WTC11 (cell line): ENCODE data around the gene SGIP1. TPM values are rescaled to one million over a fixed set of nuclear protein-coding genes. Genes with fewer than 3 reads are reported as not detected.

Experiments used
- ATAC-seq: fragments of 200-7000 bp; cut with Tn5 transposase; 2 replicates; pipeline ENCODE4 v1.10.0; 2021; ENCODE audit warnings: mild to moderate bottlenecking, moderate library complexity
- CTCF ChIA-PET: fragments of 300-600 bp; sonication (Branson Sonifier 250); formaldehyde crosslinking; loops from one replicate; lab custom pipeline; 2021; ENCODE audit warnings: antibody characterized with exemption; lab: Charles Lee
- POLR2A ChIA-PET: fragments of 350-600 bp; sonication (Branson Sonifier 250); formaldehyde crosslinking; loops from one replicate; lab custom pipeline; 2021; ENCODE audit warnings: antibody characterized with exemption; lab: Charles Lee
- DNase-seq: peaks from one replicate; pipeline ENCODE4 v3.0.0; 2021; ENCODE audit warnings: low spot score
- H3K27ac Mint-ChIP-seq: 2 replicates; pipeline ENCODE4 v1.8.0; 2021; ENCODE audit warnings: mixed read lengths
- H3K27me3 Mint-ChIP-seq: 2 replicates; pipeline ENCODE4 v1.8.0; 2021; ENCODE audit warnings: low read depth, mild to moderate bottlenecking, moderate library complexity, mixed read lengths
- H3K36me3 Mint-ChIP-seq: 2 replicates; pipeline ENCODE4 v1.8.0; 2021; ENCODE audit warnings: mixed read lengths
- H3K4me1 Mint-ChIP-seq: 2 replicates; pipeline ENCODE4 v1.8.0; 2022; ENCODE audit warnings: mixed read lengths
- H3K4me3 Mint-ChIP-seq: 2 replicates; pipeline ENCODE4 v1.8.0; 2021; ENCODE audit warnings: mild to moderate bottlenecking, moderate library complexity, mixed read lengths
- H3K9me3 Mint-ChIP-seq: 2 replicates; pipeline ENCODE4 v1.8.0; 2021; ENCODE audit warnings: mixed read lengths
- CBFB ChIP-seq: sonication (generic); formaldehyde crosslinking; IDR thresholded peaks from 2 replicates; pipeline ENCODE4 v1.8.1; 2022; ENCODE audit warnings: mild to moderate bottlenecking, low read depth, missing genetic modification reagents
- CDX4 ChIP-seq: fragments of 250-450 bp; sonication (Bioruptor Pico); IDR thresholded peaks from 2 replicates; pipeline ENCODE4 v1.9.0; 2021; ENCODE audit warnings: moderate library complexity, mild to moderate bottlenecking, inconsistent platforms, borderline replicate concordance
- CREB1 ChIP-seq: sonication (generic); formaldehyde crosslinking; IDR thresholded peaks from 2 replicates; pipeline ENCODE4 v1.8.0; 2023; ENCODE audit warnings: mild to moderate bottlenecking, missing genetic modification reagents
- ERG ChIP-seq: fragments of 250-450 bp; sonication (Bioruptor Pico); IDR thresholded peaks from 2 replicates; pipeline ENCODE4 v1.8.0; 2021; ENCODE audit warnings: mild to moderate bottlenecking
- ESRRA ChIP-seq: sonication (generic); formaldehyde crosslinking; IDR thresholded peaks from 2 replicates; pipeline ENCODE4 v1.8.1; 2022; ENCODE audit warnings: mild to moderate bottlenecking, missing genetic modification reagents, borderline replicate concordance
- HMGXB4 ChIP-seq: sonication (generic); formaldehyde crosslinking; IDR thresholded peaks from 2 replicates; pipeline ENCODE4 v1.8.1; 2023; ENCODE audit warnings: mild to moderate bottlenecking, moderate library complexity, missing genetic modification reagents
- IRF2 ChIP-seq: sonication (generic); formaldehyde crosslinking; IDR thresholded peaks from 2 replicates; pipeline ENCODE4 v1.8.0; 2022; ENCODE audit warnings: low read depth, missing genetic modification reagents, borderline replicate concordance
- MYBL2 ChIP-seq: sonication (generic); formaldehyde crosslinking; IDR thresholded peaks from 2 replicates; pipeline ENCODE4 v1.8.1; 2023; ENCODE audit warnings: mild to moderate bottlenecking, moderate library complexity, missing genetic modification reagents
- NFATC4 ChIP-seq: fragments of 250-450 bp; sonication (Bioruptor Pico); IDR thresholded peaks from 2 replicates; pipeline ENCODE4 v1.9.0; 2021; ENCODE audit warnings: mild to moderate bottlenecking
- PRDM15 ChIP-seq: sonication (generic); formaldehyde crosslinking; IDR thresholded peaks from 2 replicates; pipeline ENCODE4 v1.8.0; 2022; ENCODE audit warnings: missing genetic modification reagents
- TCF7 ChIP-seq: sonication (generic); formaldehyde crosslinking; IDR thresholded peaks from 2 replicates; pipeline ENCODE4 v1.8.0; 2022; ENCODE audit warnings: mild to moderate bottlenecking, low read depth, missing genetic modification reagents, moderate library complexity
- TEAD1 ChIP-seq: sonication (generic); formaldehyde crosslinking; IDR thresholded peaks from 2 replicates; pipeline ENCODE4 v1.8.0; 2022; ENCODE audit warnings: mild to moderate bottlenecking, missing genetic modification reagents
- ZNF396 ChIP-seq: fragments of 250-450 bp; sonication (Bioruptor Pico); IDR thresholded peaks from 2 replicates; pipeline ENCODE4 v1.8.0; 2021; ENCODE audit warnings: mild to moderate bottlenecking, moderate library complexity, borderline replicate concordance
- ZNF425 ChIP-seq: fragments of 250-450 bp; sonication (Bioruptor Pico); conservative IDR thresholded peaks from 2 replicates; pipeline ENCODE4 v1.9.0; 2021; ENCODE audit warnings: mild to moderate bottlenecking
- ZNF532 ChIP-seq: fragments of 250-450 bp; sonication (Bioruptor Pico); IDR thresholded peaks from 2 replicates; pipeline ENCODE4 v1.9.0; 2021; ENCODE audit warnings: mild to moderate bottlenecking, borderline replicate concordance
- total RNA-seq: library from RNA; stranded (reverse); gene quantifications from 3 replicates; pipeline ENCODE4 v1.2.3, GENCODE V29; 2021

Gene SGIP1
- total RNA-seq, 1 experiment from 2014 or later: 3.9 TPM

- no peak for TF ChIP-seq PRDM15 (CRISPR knock-in tag)
- no peak for TF ChIP-seq CDX4 (CRISPR knock-in tag)
- no peak for TF ChIP-seq IRF2 (CRISPR knock-in tag)
- TF ChIP-seq MYBL2 (CRISPR knock-in tag): no peak
- TF ChIP-seq HMGXB4: no peak
- TF ChIP-seq NFATC4 (CRISPR knock-in tag): no peak
- TF ChIP-seq ZNF396 (CRISPR knock-in tag): no peak
- no peak for TF ChIP-seq CBFB (CRISPR knock-in tag)
- TF ChIP-seq ESRRA (CRISPR knock-in tag): no peak
- no peak for TF ChIP-seq ZNF532 (CRISPR knock-in tag)
- no peak for TF ChIP-seq TCF7 (CRISPR knock-in tag)
These were observed 235.0 kb downstream of the SGIP1 start (continued) for GRCh38 chr1:66768965-66769364.

- Mint-ChIP-seq H3K27ac (no peak overlapping the region), H3K4me3 (no peak overlapping the region), H3K4me1 (no peaks in the 10 kb centered on the region), H3K27me3 (no peaks in the 10 kb centered on the region), H3K36me3 (no peaks in the 10 kb centered on the region), H3K9me3 (no peaks in the 10 kb centered on the region)
- DNase-seq (no peak), ATAC-seq (no peak)
- POLR2A ChIA-PET: no interaction called here
- CTCF ChIA-PET: no interaction called here
- no peak for TF ChIP-seq HMGXB4
- TF ChIP-seq ERG (CRISPR knock-in tag): no peak
- no peak for TF ChIP-seq TEAD1 (CRISPR knock-in tag)
- TF ChIP-seq ZNF425 (CRISPR knock-in tag): no peak
- TF ChIP-seq CREB1 (CRISPR knock-in tag): no peak
These were observed 235.7 kb downstream of the SGIP1 start for GRCh38 chr1:66769512-66770229.
